ENCODE measurements around the gene TTC31.
"Not testable (repeated sequence)": the region's sequence is repeated elsewhere in the genome, so short reads cannot be mapped to it uniquely, and the experiment has no call there.

TTC31 gene

DNA sequence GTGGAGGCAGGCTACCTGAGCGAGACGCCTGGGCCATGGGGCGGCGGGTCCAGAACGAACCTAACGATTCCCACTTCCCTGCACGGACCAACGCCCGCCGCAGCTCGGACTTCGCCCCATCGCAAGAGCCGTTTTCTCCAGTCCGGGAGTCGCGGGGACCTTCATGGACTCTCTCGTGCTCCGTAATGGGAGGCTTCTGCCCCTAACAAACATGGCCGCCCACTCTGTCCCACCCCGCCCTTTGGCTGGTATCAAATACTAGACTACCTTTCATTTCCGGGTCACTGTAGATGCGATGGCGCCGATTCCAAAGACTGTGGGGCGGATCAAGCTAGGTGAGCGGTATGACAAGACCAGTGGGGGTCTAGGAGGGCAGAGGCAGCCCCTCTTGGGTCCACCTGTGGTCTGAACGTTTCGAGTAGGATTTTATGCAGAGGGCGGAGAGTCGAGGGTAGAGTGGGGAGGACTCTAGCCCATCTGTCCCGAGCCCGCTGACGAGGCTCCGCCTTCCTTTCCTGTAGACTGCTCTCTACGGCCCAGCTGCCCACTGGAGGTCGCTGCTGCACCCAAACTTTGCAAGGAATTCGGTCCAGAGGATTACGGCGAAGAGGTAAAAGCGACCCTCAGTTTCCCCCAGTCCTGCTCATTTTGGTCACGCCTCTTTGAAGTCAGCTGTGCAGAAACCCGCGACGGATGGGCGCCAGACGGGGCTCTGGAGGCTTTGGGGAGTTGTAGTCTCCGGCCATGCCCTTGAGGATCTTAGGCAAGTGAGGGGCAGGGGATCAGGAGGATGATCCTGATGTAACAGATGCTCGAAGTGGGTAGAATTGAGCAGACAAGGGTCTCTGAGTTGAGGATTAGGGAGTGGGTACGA lies at the start of gene TTC31, which contains the start of gene CCDC142:
Gene TTC31, plus strand, starts transcription at position 281 of the 874 bp plus-strand sequence. Its CDS starts 15 bp downstream, at position 296.
Gene CCDC142, minus strand, starts transcription at position 198 of the 874 bp plus-strand sequence. Its CDS starts 161 bp downstream, at position 37.
- DNase-seq (ENCODE audit: low read depth): peak; percentile 93

DNA sequence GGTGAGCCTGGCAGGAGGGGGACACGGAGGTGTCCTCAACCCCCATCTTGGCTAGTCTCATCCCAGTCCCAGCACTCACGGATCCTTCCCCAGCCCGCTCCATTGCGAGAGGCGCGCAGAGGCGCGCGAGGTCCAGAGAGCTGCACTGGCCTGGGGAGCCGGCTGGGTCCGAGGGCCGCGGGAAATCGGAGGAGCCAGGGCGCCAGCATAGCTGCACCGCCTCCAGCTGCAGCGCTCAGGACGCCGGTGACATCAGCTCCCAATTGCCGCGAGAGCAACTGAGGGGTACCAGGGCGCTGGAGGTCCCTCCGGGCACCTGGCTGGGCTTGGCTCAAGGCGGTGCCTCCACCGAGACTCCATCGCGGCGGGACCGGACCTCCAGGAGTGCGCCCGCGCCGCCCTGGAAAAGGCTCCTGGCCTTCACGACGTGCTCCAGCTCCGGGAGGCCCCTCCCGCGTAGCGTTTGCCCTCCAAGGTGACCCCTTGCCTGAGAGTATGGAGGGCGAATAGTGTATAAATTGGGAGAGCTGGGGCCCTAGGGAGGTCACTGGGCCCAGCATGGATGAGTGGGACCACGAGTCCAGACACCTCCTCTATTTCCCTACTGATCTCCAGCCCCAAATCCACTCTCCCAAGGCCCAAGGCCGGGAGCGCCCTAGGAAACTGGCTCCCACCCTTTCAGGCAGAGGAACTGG lies 46.6 kb upstream of the TTC31 start:
- no peak for DNase-seq (ENCODE audit: low read depth)

DNA sequence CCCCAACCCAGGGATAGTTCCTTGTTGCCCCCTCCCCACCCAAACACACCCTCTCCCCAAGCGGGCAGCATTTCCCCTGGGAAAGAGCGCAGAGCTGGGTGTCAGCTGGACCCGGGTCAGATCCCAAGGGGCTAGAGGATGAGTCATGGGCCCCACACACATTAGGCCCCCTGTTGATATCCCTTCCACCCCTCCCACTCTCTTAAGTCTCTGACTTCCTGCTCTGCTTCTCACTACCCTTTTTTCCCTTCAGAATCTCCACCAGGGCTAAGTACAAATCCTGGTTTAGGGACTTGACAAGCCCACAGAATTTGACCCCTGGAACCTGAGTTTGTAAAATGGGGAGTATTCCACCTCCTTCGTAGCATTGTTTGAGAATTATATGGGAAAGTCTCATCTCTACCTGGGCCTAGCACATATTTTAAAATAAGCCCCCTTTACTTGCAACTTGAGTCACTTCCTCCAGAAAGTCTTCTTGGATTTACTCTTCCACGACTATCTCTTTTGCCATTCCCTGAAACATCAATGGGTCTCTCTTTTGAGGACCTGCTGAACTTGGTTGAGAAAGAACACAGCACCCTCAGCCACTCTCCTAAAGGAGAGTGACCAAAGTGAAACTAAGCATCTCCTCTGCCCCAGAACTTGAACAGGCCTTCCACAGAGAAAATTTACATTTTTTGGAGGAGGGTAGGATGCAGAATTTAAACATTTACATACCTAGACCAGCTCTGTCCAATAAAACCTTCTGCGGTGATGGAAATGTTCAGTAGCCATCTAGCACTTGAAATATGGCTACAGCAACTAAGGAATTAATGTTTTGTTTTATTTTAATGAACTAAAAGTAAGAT lies 45.8 kb upstream of the TTC31 start:
- no peak for DNase-seq (ENCODE audit: low read depth)

DNA sequence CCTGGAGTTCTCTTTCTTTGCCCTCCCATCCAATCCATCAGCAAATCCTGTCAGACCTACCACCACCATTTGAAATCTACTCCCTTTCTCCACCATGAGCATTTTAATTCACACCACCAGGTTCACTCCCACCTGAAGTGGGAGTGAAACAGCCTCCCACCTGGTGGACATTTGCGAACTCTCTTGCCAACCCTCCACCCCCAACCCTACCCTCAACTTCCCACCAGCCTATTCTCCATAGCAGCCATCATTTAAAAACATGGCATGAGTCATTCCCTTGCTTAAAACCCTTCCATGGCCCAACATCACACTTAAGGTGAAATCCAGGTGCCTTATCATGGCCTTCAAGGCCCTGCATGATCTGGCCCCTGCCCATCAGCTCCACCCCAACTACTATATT lies 44.6 kb upstream of the TTC31 start:
- no peak for DNase-seq (ENCODE audit: low read depth)

DNA sequence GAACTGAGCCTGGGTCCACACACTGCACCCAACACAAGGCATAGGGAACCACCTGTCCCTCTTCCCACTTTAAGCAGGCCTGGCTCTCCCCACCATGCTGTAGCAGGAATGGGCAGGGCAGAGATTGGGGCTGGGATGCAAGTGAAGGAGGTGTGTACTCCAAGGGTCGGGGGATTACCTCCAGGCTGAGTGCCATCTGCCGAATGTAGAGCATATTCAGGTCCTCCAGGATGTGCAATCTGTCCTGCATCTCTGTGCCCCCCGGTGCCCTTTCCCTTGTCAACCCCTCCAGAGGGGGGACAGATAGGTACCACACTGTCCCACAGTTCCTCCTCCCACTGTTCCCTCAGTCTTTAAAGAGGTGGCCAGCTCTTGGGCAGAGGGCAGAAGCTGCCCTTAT lies 43.5 kb upstream of the TTC31 start:
- no peak for DNase-seq (ENCODE audit: low read depth)

DNA sequence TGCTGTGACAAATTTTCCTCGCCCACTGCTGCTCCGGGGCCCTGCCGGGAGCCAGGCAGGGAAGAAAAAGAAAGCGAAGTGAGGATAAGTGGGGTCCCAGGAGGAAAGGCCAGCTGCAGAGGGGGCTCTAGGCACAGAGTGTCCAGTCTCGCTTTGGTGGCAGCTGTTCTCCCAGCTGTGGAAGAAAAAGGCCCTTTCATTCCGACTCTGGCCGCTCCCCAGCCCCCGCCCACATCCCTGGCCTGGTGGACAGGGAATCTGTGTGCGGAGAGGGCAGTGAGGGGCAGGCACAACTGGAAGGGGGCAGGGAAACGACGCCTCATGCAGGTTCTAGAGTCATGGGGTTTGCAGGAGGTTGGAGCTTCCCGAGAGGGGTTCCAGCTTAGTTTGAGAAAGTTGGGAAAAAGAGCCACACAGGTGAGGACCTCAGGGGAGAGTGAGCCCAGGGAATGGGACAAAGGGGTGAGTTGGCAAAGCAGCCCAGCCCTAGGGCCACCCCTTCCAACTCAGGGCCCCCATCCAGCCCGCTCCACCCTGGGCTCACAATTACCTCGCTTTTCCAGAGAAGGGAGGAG lies 43.0 kb upstream of the TTC31 start:
- DNase-seq (ENCODE audit: low read depth): peak; percentile 44

DNA sequence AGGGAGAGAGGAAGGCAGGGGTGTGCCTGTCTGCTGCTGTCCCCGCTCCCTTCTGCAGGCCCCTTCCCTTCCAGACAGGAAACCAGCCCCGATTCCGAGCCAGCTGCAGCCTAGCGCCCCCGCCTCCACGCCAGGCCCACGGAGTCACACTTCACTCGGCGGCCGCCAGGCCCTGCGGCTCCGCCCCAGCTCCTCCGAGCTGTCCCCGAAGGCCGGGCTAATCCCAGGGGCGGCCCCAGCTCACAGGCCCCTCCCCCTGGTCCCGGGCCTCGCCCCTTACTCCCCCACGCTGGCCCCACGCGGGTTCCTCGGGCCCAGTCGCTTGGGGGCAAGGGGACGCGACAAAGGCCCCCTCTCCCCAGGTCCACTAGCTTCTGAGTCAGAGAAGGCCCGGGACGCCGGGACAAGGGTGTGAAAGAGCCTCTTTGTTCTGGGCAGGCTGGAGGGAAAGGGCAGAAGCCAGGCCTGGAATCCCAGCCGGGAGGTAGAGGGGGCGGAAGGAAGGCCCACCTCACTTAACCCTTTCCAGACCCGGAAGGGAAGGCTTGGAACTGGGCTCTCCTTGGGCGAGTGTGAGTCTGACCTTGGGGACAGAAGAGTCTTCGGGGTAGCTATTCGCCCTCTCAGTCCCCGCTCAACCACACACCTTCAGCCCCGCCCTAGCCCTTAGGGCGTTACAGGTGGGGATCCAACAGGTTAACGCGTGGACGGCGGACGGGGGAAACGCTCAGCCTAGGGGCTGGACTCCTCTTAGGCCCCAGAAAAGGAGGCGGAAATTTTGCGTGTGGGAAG lies 42.3 kb upstream of the TTC31 start:
- DNase-seq (ENCODE audit: low read depth): peak; percentile 73

DNA sequence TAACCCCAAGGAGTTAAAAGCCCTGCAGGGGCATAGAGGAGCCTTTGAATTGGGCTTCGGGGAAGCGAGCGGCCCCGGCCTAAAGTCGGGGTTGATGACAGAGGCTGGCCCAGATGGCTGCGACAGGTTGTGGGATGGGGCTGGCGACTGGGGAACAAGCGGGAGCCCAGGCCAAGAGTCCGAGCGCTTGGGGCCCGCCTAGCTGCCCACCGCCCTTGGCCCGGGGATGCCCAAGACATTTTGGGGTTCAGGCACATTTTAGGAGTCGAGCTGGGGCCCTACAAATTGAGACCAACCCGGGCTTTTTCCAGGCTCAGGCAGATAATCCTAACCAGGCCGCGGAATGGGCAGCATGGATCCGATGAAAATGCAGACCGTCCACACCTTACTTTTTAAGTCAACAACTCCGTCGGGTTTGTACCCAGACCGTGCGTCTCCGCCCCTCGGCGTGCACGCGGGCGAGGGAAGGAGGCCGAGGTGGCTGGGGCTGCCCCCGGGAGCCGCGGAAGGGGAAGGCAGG lies 41.7 kb upstream of the TTC31 start:
- DNase-seq (ENCODE audit: low read depth): no peak

DNA sequence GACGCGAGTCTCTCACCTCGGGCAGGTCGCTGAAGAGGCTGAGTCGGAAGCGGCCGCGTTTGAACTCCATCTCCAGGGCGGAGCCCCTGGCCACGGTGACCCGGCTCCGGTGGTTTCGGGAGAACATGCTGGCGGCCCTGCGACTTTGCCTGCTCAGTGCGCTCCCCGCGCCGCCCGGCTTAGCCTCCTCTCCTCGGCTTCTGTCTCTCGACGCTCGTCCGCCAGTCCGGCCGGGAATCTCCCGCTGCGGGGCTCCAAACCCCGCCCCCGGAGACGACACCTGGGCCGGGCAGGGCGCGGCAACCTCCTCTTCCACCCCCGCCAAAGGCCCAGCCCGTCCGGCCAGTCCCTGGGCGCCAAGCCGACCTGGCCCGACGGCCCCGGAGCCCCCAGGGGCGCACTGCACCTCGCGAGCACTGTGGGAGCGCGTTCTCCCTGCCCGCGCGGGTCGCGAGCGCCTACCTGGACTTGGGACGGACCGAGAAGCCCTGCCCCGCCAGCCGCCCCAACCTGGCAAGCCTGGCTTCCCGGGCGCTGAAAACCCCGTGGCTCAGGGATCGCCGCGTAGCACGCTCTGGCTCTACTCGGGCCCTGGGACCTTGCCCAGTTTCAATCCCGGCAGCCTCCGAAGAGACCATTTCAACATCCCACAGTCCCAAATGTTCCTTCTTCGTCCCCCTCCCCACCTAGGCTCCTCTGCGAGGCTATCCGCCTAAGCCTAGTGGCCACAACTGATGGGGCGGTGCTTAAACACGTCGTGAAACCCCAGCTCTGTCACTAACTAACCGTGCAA lies 41.0 kb upstream of the TTC31 start, which contains the start of gene RTKN:
Gene RTKN, minus strand, starts transcription at position 248 of the 793 bp plus-strand sequence. Its CDS starts 121 bp downstream, at position 127.
- DNase-seq (ENCODE audit: low read depth): no peak

DNA sequence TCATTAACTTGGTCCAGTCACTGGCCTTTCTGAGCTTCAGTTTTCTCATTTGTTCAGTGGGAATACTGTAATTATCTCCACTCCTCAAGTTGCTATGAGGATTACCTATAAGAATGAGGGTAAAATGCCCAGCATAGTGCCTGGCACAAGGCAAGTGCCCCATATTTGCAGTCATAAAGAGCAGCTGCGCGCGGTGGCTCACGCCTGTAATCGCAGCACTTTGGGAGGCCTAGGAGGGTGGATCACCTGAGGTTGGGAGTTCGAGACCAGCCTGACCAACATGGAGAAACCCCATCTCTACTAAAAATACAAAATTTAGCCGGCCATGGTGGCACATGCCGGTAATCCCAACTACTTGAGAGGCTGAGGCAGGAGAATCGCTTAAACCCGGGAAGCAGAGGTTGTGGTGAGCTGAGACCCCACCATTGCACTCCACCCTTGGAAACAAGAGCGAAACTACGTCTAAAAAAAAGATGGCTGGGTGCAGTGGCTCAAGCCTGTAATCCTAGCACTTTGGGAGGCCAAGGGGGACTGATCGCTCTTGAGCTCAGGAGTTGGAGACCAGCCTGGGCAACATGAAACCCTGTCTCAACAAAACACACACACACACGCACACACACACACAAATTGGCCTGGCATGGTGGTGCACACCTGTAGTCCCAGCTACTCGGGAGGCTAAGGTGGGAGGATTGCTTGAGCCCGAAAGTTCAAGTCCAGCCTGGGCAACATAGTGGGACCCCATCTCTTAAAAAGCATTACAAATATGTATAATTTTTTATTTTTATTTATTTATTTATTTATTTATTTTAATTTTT lies 40.2 kb upstream of the TTC31 start:
- not testable (repeated sequence) for DNase-seq (ENCODE audit: low read depth)

DNA sequence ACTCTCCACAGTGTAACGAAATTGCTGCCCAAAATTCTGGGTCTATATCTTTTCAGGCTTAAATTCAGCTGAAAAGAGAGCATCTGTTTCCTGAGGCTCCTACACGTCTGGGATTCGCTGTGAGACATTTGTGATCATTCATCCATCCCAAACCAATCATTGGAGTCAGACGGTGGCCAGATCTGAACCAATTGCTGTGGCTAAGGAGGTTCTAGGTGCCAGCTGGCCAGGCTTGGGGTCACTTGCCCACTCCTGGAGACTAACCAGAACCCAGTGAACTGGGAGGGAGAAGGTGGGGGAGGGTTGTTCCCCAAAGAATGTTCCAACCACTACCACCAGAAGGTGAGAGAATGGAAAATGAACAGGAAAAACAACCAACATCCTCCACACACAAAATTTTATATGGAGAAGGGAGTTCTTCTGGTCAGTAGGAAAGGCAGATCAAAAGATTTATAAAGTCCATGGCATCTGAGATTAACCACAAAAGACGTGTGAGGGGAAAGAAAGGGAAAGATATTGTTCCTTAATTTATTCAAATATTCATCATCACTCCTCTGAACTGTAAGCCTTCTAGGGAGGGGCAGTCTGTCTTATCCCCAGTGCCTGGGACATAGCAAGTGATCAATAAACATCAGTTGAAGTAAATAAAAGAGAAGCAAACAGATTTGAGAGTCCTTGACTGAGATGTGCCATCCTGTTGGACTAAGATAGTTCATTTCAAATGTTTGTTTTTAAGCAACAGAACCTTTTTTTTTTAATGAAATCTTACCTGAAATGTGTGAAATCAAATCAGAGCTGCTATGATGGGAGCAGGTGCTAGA lies 38.2 kb upstream of the TTC31 start:
- DNase-seq (ENCODE audit: low read depth): no peak

DNA sequence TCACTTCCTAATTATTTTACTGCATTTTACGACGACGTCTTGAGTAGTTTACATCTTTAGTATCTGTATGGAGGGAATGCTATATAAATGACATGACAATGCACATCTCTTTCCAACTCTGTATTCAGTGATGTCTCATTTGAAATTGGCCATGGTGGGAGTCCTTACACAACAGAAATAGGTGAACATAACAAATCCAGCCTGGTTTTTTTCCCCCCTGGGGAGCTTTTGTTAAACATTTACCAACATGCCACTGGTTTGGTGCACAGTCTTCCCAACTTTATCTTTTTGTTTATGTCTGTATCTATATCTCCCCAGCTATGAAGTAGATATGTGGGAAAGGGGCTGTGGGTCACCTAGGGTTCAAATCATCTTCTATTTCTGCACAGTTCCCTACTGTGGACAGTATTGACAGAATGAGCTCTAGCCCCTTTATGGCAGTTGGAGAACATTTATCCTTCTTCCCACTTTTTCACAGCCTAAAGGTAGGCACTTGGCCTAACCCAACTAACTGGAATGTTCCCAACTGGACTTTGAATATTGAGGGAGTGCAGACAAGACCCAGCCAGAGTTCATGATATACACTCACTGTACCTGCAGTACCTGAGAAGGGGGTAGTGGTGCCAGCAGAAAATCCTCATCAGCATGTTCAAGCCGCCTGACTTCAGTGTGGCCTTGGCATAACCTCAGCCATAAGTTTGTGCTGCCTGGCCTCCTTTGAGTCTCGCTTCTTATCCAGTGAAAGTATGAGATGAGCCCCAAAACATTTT lies 35.5 kb upstream of the TTC31 start:
- no peak for DNase-seq (ENCODE audit: low read depth)

DNA sequence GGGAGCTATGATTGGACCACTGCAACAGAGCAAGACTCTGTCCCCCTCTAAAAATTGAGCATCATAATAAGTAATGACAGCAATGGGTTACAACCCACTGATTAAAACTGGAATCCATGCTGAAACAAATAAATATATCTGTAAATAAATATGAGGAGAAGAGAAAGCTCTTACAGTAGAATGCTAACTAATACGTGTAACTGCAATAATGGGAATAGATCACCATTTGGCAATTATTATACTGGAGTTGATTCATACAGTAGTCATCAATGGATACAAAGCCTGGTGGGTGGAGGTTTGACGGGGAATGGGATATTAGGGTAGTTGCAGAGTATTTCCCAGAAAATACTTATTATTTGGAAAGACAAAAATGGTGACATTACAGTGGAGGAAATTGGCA lies 34.1 kb upstream of the TTC31 start:
- no peak for DNase-seq (ENCODE audit: low read depth)

DNA sequence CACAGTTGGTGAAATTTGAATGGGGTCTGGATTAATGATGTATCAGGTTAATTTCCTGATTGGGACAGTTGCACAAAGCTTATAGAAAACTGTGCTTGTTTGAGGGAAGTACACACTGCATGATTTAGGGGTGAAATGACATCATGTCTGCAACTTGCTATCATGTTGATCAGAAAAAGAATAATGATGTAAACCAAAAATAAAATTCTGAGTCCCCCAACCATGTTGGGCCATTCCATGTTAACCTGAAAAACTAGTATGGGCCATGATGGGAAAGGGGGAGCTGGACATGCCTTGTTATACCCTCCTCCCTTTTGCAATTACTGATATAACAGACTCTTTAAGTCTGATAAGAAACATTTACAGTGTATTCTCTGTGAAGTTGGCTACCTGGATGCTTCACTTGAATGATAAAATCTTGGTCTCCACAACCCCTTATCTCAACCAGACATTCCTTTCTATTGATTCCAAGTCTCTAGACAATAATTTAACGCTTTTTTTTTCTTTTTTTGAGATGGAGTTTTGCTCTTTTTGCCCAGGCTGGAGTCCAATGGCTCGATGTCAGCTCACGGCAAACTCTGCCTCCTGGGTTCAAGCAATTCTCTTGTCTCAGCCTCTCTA lies 32.2 kb upstream of the TTC31 start:
- no peak for DNase-seq (ENCODE audit: low read depth)

DNA sequence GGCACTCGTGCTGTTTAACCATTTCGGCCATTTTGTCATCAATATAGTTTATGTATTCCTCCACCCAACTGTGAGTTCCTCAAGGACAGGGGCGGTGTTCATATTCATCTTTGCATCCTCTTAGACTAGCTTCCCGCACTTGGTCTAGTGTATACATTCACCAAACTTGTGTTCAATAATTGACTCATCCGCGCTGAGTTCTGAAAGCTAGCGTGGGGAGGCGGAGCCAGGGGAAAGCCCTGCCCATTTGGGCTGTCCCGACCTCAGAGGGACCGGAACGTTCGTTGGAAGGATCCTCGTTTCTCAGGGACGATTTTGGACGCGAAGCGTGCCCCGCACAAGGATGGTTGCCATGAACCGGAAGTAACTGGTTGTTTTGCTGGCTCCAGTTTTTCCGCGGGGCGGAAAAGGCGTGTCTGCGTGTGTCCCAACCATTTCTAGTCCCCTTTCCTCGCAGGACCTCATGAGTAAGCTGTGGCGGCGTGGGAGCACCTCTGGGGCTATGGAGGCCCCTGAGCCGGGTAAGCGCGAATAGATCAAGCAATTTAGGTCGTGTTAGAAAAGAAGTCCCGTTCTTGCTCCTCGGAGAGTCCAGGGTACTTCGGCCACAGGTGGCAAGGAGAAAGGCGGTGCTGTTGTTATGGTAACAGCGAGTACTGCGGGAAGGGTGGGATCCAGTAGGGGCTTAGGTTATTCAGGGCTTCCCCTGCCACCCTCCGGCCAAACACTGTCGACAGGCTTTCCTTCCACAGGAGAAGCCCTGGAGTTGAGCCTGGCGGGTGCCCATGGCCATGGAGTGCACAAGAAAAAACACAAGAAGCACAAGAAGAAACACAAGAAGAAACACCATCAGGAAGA lies 28.0 kb upstream of the TTC31 start, which contains the start of gene INO80B:
Gene INO80B, plus strand, starts transcription at position 434 of the 858 bp plus-strand sequence. Its CDS starts 30 bp downstream, at position 464.
- peak; percentile 98 for DNase-seq (ENCODE audit: low read depth)

DNA sequence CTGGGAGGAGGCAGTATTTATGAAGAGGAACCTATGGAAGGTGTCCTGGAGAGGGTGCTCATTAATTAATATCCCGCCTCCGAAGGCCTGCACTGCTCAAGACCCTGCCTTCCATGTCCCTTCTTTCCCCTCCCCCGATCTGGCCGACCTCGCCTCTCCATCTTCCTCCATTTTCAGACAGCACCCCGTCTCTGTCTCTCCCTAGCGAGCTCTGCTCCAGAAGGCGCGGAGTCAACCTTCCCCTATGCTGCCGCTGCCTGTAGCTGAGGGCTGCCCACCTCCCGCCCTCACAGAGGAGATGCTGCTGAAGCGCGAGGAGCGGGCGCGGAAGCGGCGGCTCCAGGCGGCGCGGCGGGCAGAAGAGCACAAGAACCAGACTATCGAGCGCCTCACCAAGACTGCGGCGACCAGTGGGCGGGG lies 25.7 kb upstream of the TTC31 start:
- no peak for DNase-seq (ENCODE audit: low read depth)
